GM21576 (cell line): ENCODE data around the gene PREX1.

ENCODE experiments used
- ATAC-seq: cut with Tn5 transposase; IDR thresholded peaks from one replicate; pipeline ENCODE4 v1.9.1; 2021; ENCODE audit warnings: mild to moderate bottlenecking, moderate library complexity; ENCODE audit not compliant: unreplicated experiment

Gene PREX1

GRCh38 chr20:48642105-48642880 is 185.5 kb downstream of the PREX1 start:
- no peak for ATAC-seq

DNA sequence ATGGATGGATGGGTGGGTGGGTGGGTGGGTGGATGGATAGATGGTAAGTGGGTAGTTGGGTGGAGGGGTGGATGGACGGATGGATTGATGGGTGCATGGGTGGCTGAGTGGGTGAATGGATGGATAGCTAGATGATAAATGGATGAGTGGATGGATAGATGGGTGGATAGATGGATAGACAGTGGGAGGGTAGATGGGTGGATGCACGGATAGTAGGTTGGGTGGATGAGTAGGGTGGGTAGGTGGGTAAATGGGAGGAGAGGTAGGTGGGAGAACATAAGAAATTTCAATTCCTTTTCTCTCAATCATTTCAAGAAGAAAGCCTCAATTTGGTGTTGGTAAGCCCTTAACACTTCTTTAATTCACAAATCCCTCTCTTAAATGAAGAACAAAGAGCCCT is 186.9 kb downstream of the PREX1 start:
- ATAC-seq = no peak

GRCh38 chr20:48639899-48640298 is 187.9 kb downstream of the PREX1 start:
- ATAC-seq = no peak

GRCh38 chr20:48638546-48638945 is 189.3 kb downstream of the PREX1 start:
- no peak for ATAC-seq

DNA sequence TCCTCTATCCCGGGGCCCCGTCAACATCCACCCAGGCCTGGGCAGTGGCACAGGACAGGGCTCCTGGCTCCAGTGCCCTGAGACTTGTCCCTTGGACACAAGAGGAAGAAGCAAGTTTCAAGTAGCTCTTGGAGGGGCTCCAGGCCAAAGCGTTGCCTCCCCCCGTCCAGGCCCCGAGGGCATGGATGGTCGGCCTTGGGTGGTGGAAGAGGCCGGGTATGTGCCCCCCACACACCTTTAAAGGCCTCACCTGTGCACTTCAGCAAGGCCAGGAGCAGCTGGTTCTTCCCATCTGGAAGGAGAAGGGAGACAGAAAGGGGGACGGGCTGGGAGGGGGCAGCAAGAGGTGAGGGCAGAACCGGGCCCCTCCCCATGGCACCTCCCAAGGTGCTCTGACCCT is 190.3 kb downstream of the PREX1 start:
- no peak for ATAC-seq

- ATAC-seq = no peak
These were observed 191.5 kb downstream of the PREX1 start for GRCh38 chr20:48636301-48636700.

DNA sequence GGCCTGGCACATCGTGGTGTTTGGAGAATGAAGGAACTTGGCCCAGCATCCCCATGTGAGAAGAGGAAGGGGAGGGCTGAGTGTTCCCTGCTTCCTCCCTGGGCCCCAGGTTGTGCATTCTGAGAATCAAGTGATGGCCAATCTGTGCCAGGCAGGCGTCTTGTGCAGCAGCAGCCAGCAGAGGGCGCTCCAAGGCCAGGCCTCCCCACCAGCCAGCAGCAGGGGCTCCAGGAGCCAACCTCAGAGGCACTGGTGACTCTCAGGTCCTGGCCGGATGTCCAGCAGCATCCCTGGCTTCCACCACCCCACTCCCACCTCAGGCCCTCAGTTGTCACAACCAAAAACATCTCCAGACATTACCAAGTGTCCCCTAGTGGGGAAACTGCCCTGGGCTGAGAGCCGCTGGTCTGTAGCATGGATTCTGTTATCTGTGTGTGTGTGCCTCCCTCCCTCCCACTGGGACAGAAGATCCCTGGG is 192.0 kb downstream of the PREX1 start:
- no peak for ATAC-seq

DNA sequence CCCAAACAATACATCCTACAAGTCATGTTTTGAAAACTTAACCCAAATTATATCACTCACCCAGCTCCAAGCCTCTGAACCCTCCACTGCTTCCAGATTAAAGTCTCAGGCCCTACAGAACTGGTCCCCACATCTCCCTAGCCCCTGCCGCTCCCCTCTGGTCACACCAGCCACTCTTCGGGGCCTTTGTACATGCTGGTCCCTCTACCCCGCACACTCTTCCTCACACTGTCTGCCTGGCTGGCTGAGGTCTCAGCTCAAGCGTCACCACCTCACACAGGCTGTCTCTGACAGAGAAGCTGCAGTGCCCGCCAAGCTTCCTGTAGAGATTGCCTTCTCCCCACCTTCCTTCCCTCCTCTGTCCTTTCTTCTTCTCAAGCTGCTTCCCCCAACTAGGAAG is 192.4 kb downstream of the PREX1 start:
- no peak for ATAC-seq

DNA sequence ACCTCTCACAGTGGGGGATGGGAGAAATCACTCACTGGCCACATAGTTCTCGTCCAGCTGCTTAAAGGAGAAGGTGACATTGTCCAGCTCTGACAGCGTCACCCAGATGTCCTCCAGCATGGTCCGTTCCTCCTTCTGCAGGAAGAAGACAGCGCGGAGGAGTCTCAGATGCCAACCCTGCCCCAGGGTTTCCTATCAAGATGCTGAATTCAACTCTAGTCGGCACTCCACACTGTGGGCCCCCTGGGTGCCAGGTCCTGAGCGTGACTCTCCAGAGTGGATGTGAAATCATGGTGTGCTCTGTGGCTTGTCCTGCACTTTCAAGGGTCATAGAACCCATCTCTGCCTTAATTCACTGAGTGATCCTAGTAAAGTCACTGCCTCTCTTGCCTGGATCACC is 193.2 kb downstream of the PREX1 start:
- ATAC-seq = no peak

DNA sequence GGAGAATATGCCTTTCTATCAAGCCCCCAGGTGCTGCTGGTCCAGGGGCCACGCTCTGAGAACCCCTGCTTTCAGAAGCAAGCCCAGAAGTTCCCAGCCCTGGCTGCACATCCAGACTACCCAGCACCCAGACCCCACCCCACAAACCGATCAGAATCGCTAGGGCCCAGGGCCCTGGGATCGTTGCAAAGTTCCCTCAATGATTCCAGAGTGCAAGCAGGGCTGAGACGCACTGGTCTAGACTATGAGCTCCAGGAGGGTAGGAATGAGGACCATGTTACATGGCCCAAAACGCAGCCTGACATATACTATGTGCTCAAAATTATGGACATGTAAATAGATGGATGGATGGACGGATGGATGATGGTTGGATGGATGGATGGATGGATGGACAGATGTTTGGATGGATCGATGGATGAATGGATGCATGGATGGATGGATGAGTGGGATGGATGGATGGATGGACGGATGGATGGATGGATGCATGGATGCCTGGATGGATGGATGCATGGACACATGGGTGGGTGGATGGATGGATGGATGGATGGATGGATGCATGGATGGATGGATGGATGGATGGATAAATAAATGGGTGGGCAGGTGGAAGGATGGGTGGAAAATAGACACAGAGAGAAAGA is 194.1 kb downstream of the PREX1 start:
- ATAC-seq = no peak

DNA sequence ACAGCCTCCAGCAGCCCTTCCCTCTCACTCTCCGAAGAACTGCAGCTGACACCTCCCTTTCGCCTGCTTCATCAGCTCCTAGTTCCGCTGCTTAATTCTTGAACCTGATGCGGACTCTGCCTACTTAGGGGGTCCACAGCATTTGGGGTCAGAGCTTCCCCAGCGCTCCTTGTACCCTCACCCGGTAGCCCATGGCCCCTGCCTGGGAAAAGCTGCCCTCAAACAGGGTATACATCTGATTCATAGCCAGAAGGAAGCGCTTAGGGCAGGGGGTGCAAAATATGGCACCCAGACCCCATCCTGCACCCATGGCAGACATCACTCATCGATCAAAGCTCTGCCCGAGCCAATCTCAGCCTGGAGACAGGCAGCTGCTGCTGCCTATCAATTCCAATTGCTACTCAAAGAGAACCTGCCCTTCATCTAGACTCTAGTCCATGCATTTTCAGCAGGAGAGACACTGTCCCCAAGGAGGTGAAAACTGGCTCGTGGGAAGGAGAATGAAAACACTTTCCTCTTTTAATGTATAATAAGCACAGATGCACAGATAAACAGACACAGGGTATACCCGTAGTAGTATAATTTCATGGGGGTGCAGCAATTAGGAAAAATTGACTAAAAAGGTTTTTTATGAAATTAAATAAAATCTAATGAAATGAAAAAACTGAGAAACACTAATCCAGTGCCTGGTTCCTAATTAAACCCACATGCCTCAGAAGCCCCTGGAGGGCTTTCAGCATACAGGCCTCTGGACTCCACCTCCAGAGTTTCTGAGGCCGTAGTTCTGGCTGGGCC is 194.8 kb downstream of the PREX1 start:
- ATAC-seq = no peak

DNA sequence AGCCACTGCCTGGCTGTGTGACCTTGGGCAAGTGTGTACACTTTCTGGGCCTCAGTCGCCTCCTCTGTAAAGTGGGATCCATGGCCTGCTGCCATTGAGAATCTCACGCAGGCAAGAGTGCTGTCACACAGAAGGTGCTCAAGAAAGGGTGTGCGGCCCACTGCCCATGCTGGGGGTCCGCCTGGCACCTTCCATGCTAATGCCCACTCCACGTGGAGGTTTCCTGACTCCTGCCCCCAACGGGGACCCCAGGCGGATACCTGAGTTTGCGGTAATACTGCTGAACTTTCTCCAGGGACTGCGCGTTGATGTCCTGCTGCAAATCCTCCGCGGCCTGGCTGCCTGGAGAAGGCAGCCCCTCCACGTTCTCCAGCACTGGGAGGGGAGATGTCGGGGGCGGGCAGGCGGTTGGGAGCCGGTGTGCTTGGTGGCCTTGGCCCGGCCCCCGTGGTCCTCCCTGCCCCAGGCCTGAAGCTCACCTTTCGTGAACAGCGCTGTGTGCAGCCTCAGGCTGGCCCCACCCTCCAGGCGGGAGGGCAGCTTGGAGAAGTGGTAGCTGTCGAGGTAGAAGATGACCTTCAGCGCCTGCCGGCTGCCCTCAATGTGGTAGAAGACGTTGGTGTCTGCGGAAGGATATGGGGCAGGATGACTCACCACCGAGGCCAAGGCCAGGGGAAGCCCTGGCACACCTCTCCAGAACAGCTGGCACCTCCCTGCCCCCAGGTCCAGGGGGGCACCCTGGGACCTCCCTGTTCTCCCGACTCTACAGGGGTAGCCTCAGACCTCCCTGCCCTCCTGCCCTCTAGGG is 195.6 kb downstream of the PREX1 start:
- no peak for ATAC-seq

- no peak for ATAC-seq
These were observed 196.4 kb downstream of the PREX1 start for GRCh38 chr20:48631114-48632016.

GRCh38 chr20:48630342-48631075 is 197.3 kb downstream of the PREX1 start:
- no peak for ATAC-seq

DNA sequence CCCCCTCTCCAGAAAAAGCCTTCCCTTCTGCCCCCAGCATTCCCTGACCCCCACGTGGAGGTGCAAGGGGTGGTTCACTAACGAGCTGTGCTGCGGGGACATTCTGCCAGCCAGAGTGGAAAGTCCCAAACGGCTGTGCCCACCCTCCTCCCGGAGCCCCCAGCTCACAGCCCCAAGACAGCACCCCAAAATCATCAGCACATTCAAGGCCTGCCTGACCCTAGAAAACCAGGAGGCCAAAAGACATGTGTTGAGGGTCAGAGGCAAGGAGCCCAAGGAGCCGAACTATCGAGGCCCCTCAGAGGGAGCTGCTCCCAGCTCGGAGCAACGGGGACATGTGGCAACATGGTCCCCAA is 197.9 kb downstream of the PREX1 start:
- ATAC-seq = no peak

DNA sequence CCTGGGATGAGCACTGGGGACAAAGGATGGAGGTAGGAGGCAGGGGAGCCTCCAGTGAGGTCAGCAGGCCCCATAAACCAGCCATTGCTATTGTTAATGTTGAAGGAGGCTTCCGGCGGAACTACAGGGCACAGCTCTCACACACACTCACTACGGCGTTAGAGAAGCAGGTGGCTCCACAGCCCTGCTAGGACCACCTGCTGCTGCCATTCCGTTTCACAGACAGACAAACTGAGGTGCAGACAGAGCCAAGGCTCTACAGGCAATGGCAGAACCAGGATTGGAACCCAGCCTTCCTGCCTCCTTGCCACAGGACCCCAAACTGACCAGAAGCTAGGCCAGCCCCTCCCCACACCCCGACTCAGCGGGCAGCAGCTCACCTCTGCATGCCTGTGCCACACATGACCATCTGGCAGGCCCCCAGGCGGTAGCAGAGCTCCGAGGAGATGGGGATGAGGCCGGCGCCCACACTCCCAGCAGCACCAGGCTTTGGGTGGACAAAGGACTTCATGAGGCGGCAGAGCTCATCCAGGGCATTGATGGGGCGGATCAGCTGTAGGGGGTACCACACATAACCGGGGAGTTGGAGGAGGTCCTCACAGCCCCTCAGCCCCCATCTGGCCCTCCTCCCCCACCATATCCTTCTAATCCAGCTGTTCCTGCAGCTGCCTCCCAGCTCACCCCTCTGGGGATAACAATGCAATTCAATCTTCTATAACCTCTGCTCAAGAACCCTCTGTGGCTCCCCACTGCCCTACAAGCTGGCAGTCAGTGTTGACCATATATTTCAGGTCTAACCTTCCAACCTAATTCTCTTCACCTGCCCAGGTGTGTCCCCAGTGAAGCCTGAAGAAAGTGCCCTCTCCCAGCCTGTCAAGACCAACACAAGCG is 198.5 kb downstream of the PREX1 start:
- ATAC-seq = no peak

GRCh38 chr20:48627737-48628128 is 200.1 kb downstream of the PREX1 start:
- ATAC-seq = no peak
